Activated gamma-delta T cell (primary cell): Measurements from ENCODE around the gene TMPRSS2.

Experiments used
- DNase-seq: peaks from one replicate; lab custom pipeline; 2025; lab: John Stamatoyannopoulos, UW

The TMPRSS2 gene

GRCh38 chr21:41509733-41510132 lies 1.8 kb upstream of the TMPRSS2 start:
- no peak for DNase-seq

- DNase-seq, result no peak
These were observed 1.2 kb upstream of the TMPRSS2 start for GRCh38 chr21:41509145-41509496.

GRCh38 chr21:41508415-41509144 lies 622 bp upstream of the TMPRSS2 start:
- no peak for DNase-seq

GRCh38 chr21:41506611-41507520 lies 1.1 kb downstream of the TMPRSS2 start:
- no peak for DNase-seq

- no peak for DNase-seq
These were observed 1.9 kb downstream of the TMPRSS2 start for GRCh38 chr21:41506005-41506594.

GRCh38 chr21:41504030-41504429 lies 3.9 kb downstream of the TMPRSS2 start:
- no peak for DNase-seq

GRCh38 chr21:41503331-41503730 lies 4.6 kb downstream of the TMPRSS2 start:
- DNase-seq, result no peak

- no peak for DNase-seq
These were observed 6.0 kb downstream of the TMPRSS2 start for GRCh38 chr21:41501919-41502318.

- DNase-seq, result no peak
These were observed 7.0 kb downstream of the TMPRSS2 start for GRCh38 chr21:41500931-41501381.

- no peak for DNase-seq
These were observed 7.6 kb downstream of the TMPRSS2 start for GRCh38 chr21:41500363-41500762.

GRCh38 chr21:41499920-41500319 lies 8.0 kb downstream of the TMPRSS2 start:
- DNase-seq, result no peak

- no peak for DNase-seq
These were observed 10.2 kb downstream of the TMPRSS2 start for GRCh38 chr21:41497788-41498187.

GRCh38 chr21:41497008-41497407 lies 10.9 kb downstream of the TMPRSS2 start:
- DNase-seq, result no peak

- DNase-seq, result no peak
These were observed 13.7 kb downstream of the TMPRSS2 start for GRCh38 chr21:41494242-41494641.

- no peak for DNase-seq
These were observed 16.5 kb downstream of the TMPRSS2 start for GRCh38 chr21:41491412-41491811.

GRCh38 chr21:41490330-41490729 lies 17.6 kb downstream of the TMPRSS2 start:
- no peak for DNase-seq

- DNase-seq, result no peak
These were observed 18.6 kb downstream of the TMPRSS2 start for GRCh38 chr21:41489329-41489728.

GRCh38 chr21:41488080-41488479 lies 19.9 kb downstream of the TMPRSS2 start:
- no peak for DNase-seq

GRCh38 chr21:41487082-41487481 lies 20.9 kb downstream of the TMPRSS2 start:
- DNase-seq, result no peak

- no peak for DNase-seq
These were observed 24.0 kb downstream of the TMPRSS2 start for GRCh38 chr21:41483973-41484372.

- DNase-seq, result no peak
These were observed 24.5 kb downstream of the TMPRSS2 start for GRCh38 chr21:41483415-41483814.

- no peak for DNase-seq
These were observed 25.0 kb downstream of the TMPRSS2 start for GRCh38 chr21:41482980-41483379.

- no peak for DNase-seq
These were observed 25.7 kb downstream of the TMPRSS2 start for GRCh38 chr21:41482301-41482700.
